Nephron progenitor cell (in vitro differentiated cells): ENCODE measurements around the gene PLS1.
A peak's percentile ranks its signal among the peaks of the same experiment; 100 is the strongest.
"Not testable (repeated sequence)": the region's sequence is repeated elsewhere in the genome, so short reads cannot be mapped to it uniquely, and the experiment has no call there.

ENCODE experiments used
- DNase-seq: peaks from one replicate; pipeline ENCODE4 v3.0.0; 2021
- H3K27ac Mint-ChIP-seq: 2 replicates; pipeline ENCODE4 v1.8.0; 2021; ENCODE audit warnings: mild to moderate bottlenecking, moderate library complexity, mixed read lengths
- H3K27me3 Mint-ChIP-seq: 2 replicates; pipeline ENCODE4 v1.8.0; 2021; ENCODE audit warnings: mild to moderate bottlenecking, low read depth, mixed read lengths; ENCODE audit not compliant: poor library complexity
- H3K36me3 Mint-ChIP-seq: 2 replicates; pipeline ENCODE4 v1.8.0; 2021; ENCODE audit warnings: low read depth, mixed read lengths
- H3K4me1 Mint-ChIP-seq: 2 replicates; pipeline ENCODE4 v1.8.0; 2021; ENCODE audit warnings: mixed read lengths
- H3K4me3 Mint-ChIP-seq: 2 replicates; pipeline ENCODE4 v1.8.0; 2021; ENCODE audit warnings: mild to moderate bottlenecking, moderate library complexity, mixed read lengths
- H3K9me3 Mint-ChIP-seq: 2 replicates; pipeline ENCODE4 v1.8.0; 2021; ENCODE audit warnings: mild to moderate bottlenecking, moderate library complexity, mixed read lengths
- CTCF ChIP-seq: fragments of 200-600 bp; sonication (generic); IDR thresholded peaks from 2 replicates; pipeline ENCODE4 v1.5.0; 2021; ENCODE audit warnings: antibody characterized with exemption

Gene PLS1

GRCh38 chr3:142732066-142732465, 135.9 kb downstream of the PLS1 start:
- Mint-ChIP-seq H3K4me1 (peaks cover 18% of the 10 kb centered on the region), H3K9me3 (no peaks in the 10 kb centered on the region), H3K27ac (no peak overlapping the region), H3K4me3 (no peak overlapping the region), H3K27me3 (peaks cover 3% of the 10 kb centered on the region), H3K36me3 (peaks cover 20% of the 10 kb centered on the region)
- DNase-seq = no peak
- TF ChIP-seq CTCF = no peak

DNA sequence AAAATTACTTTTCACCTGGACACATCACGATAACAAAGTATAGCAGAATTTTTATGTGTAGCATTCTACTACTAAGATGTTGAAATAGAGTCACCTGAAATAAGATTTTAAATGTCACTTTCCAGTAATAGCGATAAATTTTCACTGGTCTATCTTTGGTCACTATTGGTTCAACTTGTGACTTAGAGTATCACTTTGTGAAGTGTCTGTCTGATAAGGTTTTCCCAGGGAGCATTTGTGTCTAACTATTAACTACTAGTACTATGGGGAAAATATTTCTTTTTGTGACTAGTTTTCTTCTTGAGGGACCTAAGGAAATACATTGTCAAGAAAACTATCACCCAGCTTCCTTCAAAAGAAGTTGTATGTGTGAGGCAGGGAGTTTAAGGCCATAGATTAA, 138.6 kb downstream of the PLS1 start:
- DNase-seq = no peak

DNA sequence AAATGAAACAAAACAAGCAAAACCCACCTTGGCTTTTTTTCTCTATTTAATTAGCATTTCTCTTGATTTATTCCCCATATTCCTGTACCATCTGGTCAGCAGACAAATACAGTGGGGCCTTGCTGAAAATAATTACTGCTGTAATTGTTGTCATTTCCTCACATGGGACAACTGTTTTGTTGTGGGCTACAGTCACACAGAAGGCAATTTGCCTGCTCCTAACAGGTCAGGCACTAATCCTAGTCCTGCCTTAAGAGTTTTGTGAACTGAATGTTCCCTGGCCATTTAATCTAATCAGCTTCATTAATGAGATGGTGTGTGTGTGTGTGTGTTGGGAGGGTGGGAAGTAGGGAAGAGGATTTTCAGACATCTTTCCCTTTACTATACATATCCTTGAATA, 139.3 kb downstream of the PLS1 start:
- peaks cover 5% of the 10 kb centered on the region for H3K36me3 Mint-ChIP-seq
- H3K4me3 Mint-ChIP-seq = no peak overlapping the region
- H3K4me1 Mint-ChIP-seq = peaks cover 13% of the 10 kb centered on the region
- peaks cover 3% of the 10 kb centered on the region for H3K27me3 Mint-ChIP-seq
- TF ChIP-seq CTCF = no peak
- H3K27ac Mint-ChIP-seq = peak overlapping the region; percentile 46
- no peak for DNase-seq
- H3K9me3 Mint-ChIP-seq = no peaks in the 10 kb centered on the region

More for the DNA sequence above, 138.6 kb downstream of the PLS1 start:
- H3K9me3 Mint-ChIP-seq = no peaks in the 10 kb centered on the region
- H3K4me1 Mint-ChIP-seq = peaks cover 13% of the 10 kb centered on the region
- peaks cover 8% of the 10 kb centered on the region for H3K36me3 Mint-ChIP-seq
- H3K27ac Mint-ChIP-seq = no peak overlapping the region
- TF ChIP-seq CTCF = no peak
- no peak overlapping the region for H3K4me3 Mint-ChIP-seq
- peaks cover 3% of the 10 kb centered on the region for H3K27me3 Mint-ChIP-seq

- H3K4me3 Mint-ChIP-seq = no peak overlapping the region
- no peaks in the 10 kb centered on the region for H3K27me3 Mint-ChIP-seq
- no peak overlapping the region for H3K27ac Mint-ChIP-seq
- TF ChIP-seq CTCF = no peak
- no peaks in the 10 kb centered on the region for H3K36me3 Mint-ChIP-seq
- H3K9me3 Mint-ChIP-seq = no peaks in the 10 kb centered on the region
- DNase-seq = no peak
- H3K4me1 Mint-ChIP-seq = peaks cover 8% of the 10 kb centered on the region
Measured at GRCh38 chr3:142738396-142738795, 142.2 kb downstream of the PLS1 start.

DNA sequence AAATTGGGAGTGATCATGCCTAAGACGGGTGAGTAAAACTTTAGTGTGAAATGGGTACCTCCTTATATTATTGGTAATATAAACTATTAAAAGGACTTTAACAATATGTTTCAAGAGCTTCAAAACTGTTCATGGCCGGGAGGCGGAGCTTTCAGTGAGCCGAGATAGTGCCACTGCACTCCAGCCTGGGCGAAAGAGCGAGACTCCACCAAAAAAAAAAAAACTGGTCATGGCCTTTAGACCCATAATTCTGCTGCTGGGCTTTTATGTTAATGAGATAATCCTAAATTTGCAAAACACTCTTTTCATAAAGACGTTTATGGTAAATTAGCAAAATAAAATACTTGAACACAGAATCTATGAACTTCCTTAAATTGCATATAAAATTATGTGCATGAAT, 150.5 kb downstream of the PLS1 start:
- TF ChIP-seq CTCF = no peak
- Mint-ChIP-seq H3K27me3 (no peaks in the 10 kb centered on the region), H3K27ac (no peak overlapping the region), H3K36me3 (peaks cover 37% of the 10 kb centered on the region), H3K9me3 (peaks cover 20% of the 10 kb centered on the region), H3K4me3 (no peak overlapping the region), H3K4me1 (no peaks in the 10 kb centered on the region)
- DNase-seq = no peak

- not testable (repeated sequence) for H3K27ac Mint-ChIP-seq, DNase-seq, H3K27me3 Mint-ChIP-seq, H3K4me1 Mint-ChIP-seq, H3K4me3 Mint-ChIP-seq
- Mint-ChIP-seq H3K9me3 (peaks cover 20% of the 10 kb centered on the region), H3K36me3 (peaks cover 49% of the 10 kb centered on the region)
Measured at GRCh38 chr3:142750531-142750930, 154.3 kb downstream of the PLS1 start.

GRCh38 chr3:142752605-142753004, 156.4 kb downstream of the PLS1 start:
- H3K27me3 Mint-ChIP-seq = not testable (repeated sequence)

More at GRCh38 chr3:142752605-142753004, 156.4 kb downstream of the PLS1 start:
- H3K4me3 Mint-ChIP-seq, H3K4me1 Mint-ChIP-seq, DNase-seq: not testable (repeated sequence)
- Mint-ChIP-seq H3K27ac (peak overlapping the region; percentile 47), H3K36me3 (peaks cover 64% of the 10 kb centered on the region), H3K9me3 (peaks cover 20% of the 10 kb centered on the region)
